ENCODE measurements around the gene RRP15. TPM values are rescaled to one million over a fixed set of nuclear protein-coding genes. Genes with fewer than 3 reads are reported as not detected.

Gene RRP15
- total and polyA plus RNA-seq, 9 of the 15 experiments (the other 6 are each of a cell fraction or from before 2014, with no cell fraction given), result 9.5 to 58.1 (median 29.3) TPM

DNA sequence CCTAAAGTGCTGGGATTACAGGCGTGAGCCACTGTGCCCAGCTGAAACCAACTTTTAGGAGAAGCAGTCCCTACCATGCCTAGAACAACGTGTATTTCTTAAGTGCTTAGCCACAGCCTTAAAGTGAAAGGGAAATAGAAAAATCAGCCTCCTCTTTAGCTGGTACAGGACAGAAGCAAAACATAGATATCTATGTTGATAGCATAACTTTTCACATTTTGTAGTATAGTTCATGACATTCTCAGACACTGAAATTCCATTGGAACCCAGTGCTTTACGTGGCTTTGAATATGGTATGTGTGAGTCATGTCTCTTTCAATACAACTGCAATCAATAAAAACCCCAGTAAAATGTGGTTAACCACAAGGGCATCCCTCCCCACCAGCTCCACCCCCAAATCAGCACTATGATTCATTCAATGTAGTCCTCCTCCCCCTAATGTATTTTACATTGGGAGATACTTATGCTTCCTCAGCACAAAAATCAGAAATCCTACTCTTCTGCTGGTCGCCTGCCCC lies 92.1 kb downstream of the RRP15 start (continued):
- TF ChIP-seq, protein P1, sequence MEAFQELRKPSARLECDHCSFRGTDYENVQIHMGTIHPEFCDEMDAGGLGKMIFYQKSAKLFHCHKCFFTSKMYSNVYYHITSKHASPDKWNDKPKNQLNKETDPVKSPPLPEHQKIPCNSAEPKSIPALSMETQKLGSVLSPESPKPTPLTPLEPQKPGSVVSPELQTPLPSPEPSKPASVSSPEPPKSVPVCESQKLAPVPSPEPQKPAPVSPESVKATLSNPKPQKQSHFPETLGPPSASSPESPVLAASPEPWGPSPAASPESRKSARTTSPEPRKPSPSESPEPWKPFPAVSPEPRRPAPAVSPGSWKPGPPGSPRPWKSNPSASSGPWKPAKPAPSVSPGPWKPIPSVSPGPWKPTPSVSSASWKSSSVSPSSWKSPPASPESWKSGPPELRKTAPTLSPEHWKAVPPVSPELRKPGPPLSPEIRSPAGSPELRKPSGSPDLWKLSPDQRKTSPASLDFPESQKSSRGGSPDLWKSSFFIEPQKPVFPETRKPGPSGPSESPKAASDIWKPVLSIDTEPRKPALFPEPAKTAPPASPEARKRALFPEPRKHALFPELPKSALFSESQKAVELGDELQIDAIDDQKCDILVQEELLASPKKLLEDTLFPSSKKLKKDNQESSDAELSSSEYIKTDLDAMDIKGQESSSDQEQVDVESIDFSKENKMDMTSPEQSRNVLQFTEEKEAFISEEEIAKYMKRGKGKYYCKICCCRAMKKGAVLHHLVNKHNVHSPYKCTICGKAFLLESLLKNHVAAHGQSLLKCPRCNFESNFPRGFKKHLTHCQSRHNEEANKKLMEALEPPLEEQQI (IDR thresholded peaks at IDR 0.05), result no peak
- TF ChIP-seq CBFA2T2 (conservative IDR thresholded peaks at IDR 0.05) (0 out of 2 replicates have a peak, but pooled peaks have one; percentile 10), ZBTB17 (CRISPR knock-in tag; IDR thresholded peaks at IDR 0.05) (no peak), NR2C2 (CRISPR knock-in tag; IDR thresholded peaks at IDR 0.05) (no peak), NR2C2 (tag; IDR thresholded peaks at IDR 0.05) (no peak), NFE2L1 (tag; IDR thresholded peaks at IDR 0.05; ENCODE audit: borderline replicate concordance, low read depth) (no peak), EGR1 (conservative IDR thresholded peaks at IDR 0.05) (peak; percentile 42; the same call in 1 of the 2 replicates), TGIF2 (CRISPR knock-in tag; IDR thresholded peaks at IDR 0.05) (no peak), ZNF785 (CRISPR knock-in tag; IDR thresholded peaks at IDR 0.05) (no peak), ZNF316 (IDR thresholded peaks at IDR 0.05) (peak; percentile 68), PYGO2 (tag; IDR thresholded peaks at IDR 0.05) (no peak), ZNF444 (CRISPR knock-in tag; IDR thresholded peaks at IDR 0.05) (no peak), MCM2 (IDR thresholded peaks at IDR 0.05; ENCODE audit: low read depth) (no peak), SAP30 (IDR thresholded peaks at IDR 0.05; ENCODE audit: borderline replicate concordance, insufficient read depth, low read depth, low read length, poor library complexity, severe bottlenecking) (no peak)
- TF ChIP-seq, protein P2, sequence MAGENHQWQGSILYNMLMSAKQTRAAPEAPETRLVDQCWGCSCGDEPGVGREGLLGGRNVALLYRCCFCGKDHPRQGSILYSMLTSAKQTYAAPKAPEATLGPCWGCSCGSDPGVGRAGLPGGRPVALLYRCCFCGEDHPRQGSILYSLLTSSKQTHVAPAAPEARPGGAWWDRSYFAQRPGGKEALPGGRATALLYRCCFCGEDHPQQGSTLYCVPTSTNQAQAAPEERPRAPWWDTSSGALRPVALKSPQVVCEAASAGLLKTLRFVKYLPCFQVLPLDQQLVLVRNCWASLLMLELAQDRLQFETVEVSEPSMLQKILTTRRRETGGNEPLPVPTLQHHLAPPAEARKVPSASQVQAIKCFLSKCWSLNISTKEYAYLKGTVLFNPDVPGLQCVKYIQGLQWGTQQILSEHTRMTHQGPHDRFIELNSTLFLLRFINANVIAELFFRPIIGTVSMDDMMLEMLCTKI (IDR thresholded peaks at IDR 0.05; ENCODE audit: partially characterized antibody), result no peak
- TF ChIP-seq, protein P3, sequence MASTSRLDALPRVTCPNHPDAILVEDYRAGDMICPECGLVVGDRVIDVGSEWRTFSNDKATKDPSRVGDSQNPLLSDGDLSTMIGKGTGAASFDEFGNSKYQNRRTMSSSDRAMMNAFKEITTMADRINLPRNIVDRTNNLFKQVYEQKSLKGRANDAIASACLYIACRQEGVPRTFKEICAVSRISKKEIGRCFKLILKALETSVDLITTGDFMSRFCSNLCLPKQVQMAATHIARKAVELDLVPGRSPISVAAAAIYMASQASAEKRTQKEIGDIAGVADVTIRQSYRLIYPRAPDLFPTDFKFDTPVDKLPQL (IDR thresholded peaks at IDR 0.05; ENCODE audit: extremely low read depth, insufficient read length), result no peak
- TF ChIP-seq, protein P4, sequence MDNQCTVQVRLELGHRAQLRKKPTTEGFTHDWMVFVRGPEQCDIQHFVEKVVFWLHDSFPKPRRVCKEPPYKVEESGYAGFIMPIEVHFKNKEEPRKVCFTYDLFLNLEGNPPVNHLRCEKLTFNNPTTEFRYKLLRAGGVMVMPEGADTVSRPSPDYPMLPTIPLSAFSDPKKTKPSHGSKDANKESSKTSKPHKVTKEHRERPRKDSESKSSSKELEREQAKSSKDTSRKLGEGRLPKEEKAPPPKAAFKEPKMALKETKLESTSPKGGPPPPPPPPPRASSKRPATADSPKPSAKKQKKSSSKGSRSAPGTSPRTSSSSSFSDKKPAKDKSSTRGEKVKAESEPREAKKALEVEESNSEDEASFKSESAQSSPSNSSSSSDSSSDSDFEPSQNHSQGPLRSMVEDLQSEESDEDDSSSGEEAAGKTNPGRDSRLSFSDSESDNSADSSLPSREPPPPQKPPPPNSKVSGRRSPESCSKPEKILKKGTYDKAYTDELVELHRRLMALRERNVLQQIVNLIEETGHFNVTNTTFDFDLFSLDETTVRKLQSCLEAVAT (IDR thresholded peaks at IDR 0.05), result peak in 1 of 2 experiments; percentile 66; a peak in 1 of 4 replicates
- TF ChIP-seq, protein P5, sequence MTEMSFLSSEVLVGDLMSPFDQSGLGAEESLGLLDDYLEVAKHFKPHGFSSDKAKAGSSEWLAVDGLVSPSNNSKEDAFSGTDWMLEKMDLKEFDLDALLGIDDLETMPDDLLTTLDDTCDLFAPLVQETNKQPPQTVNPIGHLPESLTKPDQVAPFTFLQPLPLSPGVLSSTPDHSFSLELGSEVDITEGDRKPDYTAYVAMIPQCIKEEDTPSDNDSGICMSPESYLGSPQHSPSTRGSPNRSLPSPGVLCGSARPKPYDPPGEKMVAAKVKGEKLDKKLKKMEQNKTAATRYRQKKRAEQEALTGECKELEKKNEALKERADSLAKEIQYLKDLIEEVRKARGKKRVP (CRISPR knock-in tag; IDR thresholded peaks at IDR 0.05), result no peak
- TF ChIP-seq, protein P6, sequence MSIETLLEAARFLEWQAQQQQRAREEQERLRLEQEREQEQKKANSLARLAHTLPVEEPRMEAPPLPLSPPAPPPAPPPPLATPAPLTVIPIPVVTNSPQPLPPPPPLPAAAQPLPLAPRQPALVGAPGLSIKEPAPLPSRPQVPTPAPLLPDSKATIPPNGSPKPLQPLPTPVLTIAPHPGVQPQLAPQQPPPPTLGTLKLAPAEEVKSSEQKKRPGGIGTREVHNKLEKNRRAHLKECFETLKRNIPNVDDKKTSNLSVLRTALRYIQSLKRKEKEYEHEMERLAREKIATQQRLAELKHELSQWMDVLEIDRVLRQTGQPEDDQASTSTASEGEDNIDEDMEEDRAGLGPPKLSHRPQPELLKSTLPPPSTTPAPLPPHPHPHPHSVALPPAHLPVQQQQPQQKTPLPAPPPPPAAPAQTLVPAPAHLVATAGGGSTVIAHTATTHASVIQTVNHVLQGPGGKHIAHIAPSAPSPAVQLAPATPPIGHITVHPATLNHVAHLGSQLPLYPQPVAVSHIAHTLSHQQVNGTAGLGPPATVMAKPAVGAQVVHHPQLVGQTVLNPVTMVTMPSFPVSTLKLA (conservative IDR thresholded peaks at IDR 0.05), result no peak

Measured in K562 (cell line).